ENCODE measurements around the gene AKAP11.

- TF ChIP-seq POLR2AphosphoS5 (IDR thresholded peaks at IDR 0.05; ENCODE audit: low read depth, low read length) (no peak), POLR2A (IDR thresholded peaks at IDR 0.05; ENCODE audit: low read depth, low read length) (no peak), TAF1 (IDR thresholded peaks at IDR 0.05; ENCODE audit: low read depth, low read length) (no peak), PAX5 (IDR thresholded peaks at IDR 0.05; ENCODE audit: insufficient read depth, low read length, severe bottlenecking) (no peak)
Observed at GRCh38 chr13:42324704-42325103, 52.8 kb downstream of the AKAP11 start.
